ENCODE data around the gene ELL3. TPM values are rescaled to one million over a fixed set of nuclear protein-coding genes. Genes with fewer than 3 reads are reported as not detected.
"Not testable (repeated sequence)": the region's sequence is repeated elsewhere in the genome, so short reads cannot be mapped to it uniquely, and the experiment has no call there.

ELL3 gene, protein sequence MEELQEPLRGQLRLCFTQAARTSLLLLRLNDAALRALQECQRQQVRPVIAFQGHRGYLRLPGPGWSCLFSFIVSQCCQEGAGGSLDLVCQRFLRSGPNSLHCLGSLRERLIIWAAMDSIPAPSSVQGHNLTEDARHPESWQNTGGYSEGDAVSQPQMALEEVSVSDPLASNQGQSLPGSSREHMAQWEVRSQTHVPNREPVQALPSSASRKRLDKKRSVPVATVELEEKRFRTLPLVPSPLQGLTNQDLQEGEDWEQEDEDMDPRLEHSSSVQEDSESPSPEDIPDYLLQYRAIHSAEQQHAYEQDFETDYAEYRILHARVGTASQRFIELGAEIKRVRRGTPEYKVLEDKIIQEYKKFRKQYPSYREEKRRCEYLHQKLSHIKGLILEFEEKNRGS
- 3.9 and 4.0 TPM in 2 replicates for total RNA-seq (2014; rRNA removed; shearing (Covaris generic))
- polyA plus RNA-seq (2014; cell fraction: nucleus; rRNA removed), result 12.0 and 20.6 TPM in 2 replicates

DNA sequence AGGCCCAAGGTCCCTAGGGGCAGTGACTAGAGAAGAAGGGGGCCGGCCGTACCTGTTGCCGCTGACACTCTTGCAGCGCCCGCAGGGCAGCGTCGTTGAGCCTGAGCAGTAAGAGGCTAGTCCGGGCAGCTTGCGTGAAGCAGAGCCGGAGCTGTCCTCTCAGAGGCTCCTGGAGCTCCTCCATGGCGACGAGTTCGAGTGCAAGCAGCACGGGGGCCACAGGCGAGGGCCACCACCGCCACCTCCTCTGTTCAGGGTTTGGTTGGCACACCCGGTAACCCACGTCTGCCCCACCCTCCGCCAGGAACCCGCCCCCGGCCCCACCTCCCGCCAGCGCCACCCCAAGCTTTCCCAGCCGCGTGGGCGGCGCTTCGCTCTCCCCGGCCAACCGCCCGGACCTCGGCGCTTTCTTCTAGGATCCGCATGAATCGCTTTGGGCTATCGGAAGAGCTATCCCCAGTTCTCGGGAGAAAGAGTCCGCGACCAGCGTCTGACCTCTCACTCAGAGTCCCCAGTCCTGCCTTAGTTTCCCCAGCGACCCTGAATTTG lies at the start of gene ELL3:
Gene ELL3, minus strand, starts transcription at position 249 of the 549 bp plus-strand sequence. Its CDS starts 65 bp downstream, at position 184.
- DNase-seq (ENCODE audit: extremely low read depth, low read depth), result peak; percentile 73

DNA sequence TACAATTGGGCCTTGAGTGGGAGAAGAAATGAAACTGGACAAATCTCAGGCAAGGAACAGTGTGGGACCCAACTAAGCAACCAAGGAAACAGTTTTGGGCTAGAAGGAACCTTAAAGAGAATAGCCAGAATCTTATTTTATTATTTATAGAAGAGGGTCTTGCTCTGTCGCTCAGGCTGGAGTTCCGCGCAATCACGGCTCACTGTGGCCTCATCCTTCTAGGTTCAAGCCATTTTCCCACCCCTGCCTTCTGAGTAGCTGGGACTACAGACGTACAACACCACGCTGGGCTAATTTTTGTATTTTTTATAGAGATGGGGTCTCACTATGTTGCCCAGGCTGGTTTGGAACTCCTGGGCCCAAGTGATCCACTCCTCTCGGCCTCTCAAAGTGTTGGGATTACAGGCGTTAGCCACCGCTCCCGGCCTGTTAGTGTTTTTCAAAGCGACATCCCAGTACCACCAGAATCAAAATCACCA lies 49.3 kb upstream of the ELL3 start:
- no peak for DNase-seq (ENCODE audit: extremely low read depth, low read depth)

DNA sequence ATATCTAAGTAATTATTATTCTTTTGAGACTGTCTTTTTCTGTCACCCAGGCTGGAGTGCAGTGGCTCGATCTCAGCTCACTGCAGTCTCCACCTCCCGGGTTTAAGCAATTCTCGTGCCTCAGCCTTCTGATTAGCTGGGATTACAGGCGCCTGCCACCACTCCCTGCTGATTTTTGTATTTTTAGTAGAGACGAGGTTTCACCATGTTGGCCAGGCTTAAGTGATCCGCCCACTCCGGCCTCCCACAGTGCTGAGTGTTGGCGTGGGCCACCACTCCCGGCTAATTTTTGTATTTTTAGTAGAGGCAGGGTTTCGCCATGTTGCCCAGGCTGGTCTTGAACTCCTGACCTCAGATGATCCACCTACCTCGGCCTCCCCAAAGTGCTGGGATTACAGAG lies 48.5 kb upstream of the ELL3 start:
- DNase-seq (ENCODE audit: extremely low read depth, low read depth), result not testable (repeated sequence)

DNA sequence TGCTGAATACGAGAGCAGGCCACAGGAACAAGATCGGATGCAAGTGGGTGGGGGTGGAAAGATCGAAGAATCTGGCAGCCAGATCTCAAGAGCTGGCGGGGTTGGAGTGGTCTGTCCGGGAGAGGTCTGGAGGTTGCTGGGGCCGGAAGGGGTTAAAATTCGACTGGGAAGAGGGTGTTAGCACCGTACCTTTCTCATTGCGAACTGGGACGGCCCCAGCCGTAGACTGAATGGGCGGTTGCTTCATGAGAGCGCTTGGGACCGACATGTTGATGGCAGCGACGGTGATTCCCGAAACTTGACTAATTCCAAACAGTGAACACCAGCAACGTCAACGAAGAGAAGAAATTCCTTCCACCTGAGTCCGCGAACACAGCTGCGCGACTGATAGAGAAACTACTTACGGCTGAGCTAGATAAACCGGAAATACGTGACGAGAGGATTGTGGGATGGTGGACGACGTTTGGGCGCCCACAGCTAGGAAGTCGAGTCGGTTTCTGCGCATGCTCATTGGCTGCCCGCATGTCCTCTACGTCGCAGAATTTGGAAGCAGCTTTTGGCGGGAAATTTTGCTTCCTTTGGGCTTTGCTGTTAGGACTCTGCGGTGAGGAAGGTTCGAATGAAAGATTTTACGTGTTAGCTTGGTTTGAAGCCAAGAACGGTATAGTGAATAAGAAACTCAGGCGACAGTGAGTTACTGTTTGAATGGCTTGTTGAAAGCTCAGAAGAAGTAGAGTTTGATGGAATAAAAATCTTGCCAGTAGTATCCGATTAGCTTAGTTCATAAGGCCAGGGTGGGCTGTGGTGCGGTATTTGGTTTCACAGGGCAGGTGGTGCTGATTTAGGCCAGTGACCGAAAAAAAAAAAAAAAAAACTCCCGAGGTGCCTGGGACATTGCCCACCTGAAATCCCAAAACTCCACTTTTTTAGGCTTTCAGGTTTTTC lies 47.8 kb upstream of the ELL3 start, which contains the start of gene MFAP1:
Gene MFAP1, minus strand, starts transcription at position 389 of the 945 bp plus-strand sequence. Its CDS starts 121 bp downstream, at position 268.
- peak; percentile 95 for DNase-seq (ENCODE audit: extremely low read depth, low read depth)

DNA sequence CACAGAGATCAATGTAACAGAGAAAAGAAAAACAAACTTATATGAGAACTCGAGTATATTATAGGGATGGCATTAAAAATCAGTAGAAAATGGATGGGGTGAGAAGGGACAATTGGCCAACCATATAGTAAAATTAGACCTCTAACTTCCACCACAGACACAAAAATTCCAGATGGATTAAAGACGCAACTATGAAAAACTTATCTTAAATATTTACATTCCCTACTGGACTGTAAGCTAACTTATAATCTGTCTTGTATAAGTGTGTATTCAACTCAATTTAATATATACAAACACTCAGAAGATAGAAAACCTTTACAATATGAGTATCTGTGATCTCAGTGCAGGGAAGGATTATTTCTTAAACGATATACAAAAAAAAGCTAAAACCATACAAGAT lies 44.7 kb upstream of the ELL3 start:
- DNase-seq (ENCODE audit: extremely low read depth, low read depth), result no peak

DNA sequence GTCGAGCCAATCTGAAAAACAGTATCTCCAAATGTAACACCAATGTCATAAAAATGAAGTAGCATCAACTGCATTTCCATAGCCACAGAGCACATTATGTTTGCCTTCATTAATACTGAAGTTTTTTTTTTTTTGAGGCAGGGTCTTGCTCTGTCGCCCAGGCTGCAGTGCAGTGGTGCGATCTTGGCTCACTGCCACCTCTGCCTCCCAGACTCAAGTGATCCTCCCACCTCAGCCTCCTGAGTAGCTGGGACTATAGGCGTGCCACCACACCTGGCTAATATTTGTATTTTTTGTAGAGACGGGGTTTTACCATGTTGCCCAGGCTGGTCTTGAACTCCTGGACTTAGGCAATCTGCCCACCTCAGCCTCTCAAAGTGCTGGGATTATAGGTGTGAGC lies 38.3 kb upstream of the ELL3 start:
- DNase-seq (ENCODE audit: extremely low read depth, low read depth), result not testable (repeated sequence)

DNA sequence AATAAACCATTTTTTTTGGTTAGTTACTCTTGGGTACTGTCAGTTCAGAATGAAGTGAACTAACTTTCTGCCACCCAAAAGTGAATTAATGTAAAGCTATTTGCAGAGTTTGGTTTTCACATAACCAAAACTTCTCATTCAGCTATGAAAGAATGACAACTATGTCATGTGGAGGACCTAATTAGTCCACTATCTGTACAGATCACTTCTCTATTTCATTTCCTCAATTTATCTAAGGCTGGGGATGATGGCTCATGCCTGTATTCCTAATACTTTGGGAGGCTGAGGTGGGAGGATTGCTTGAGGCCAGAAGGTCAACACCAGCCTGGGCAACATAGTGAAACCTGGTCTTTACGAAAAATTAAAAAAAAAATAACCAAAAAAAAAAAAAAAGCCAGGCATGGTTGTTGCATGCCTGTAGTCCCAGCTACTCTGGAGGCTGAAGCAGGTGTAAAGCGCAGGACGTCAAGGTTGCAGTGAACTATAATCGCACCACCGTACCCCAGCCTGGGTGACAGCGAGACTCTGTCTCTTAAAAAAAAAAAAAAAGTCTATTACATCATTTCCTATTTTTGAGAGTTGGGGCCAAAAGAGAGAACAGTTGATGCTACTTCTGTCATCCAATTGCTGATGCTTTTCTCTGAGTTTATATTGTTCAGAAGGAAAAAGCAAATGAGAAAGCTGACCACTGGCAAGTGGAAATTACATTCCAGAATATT lies 32.4 kb upstream of the ELL3 start:
- no peak for DNase-seq (ENCODE audit: extremely low read depth, low read depth)

DNA sequence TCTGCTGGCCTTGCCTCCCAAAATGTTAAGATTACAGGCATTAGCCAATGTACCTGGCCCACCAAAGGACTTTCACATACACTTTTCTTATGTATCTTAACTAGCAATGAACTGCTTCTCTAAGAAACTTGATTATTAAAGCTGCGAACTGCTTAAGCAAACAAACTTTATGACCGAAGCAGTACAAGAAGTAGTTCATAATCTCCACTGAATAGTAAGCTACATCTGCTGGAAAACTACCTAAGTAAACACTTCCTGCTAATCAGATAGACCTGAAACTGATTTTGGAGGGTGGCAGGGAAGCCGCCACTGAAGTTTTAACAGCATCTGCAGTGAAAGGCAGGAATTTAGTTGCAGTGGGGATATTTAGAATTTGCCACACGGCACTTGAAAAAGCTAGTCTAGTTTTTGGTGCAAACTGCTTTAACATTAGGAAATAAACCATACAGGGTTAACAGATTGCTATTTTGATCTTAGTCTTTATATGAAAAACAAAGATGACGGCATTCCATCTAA lies 31.7 kb upstream of the ELL3 start:
- DNase-seq (ENCODE audit: extremely low read depth, low read depth), result no peak

DNA sequence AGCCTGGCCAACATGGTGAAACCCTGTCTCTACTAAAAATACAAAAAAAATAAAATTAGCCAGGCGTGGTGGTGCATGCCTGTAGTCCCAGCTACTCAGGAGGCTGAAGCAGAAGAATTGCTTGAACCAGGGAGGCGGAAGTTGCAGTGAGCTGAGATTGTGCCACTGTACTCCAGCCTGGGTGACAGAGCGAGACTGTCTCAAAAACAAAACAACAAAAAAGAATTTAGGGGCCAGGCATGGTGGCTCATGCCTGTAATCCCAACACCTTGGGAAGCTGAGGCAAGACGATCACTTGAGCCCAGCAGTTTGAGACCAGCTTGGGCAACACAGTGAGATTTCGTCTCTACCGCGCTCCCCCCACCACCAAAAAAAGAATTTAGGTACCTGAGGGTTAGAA lies 25.9 kb upstream of the ELL3 start:
- not testable (repeated sequence) for DNase-seq (ENCODE audit: extremely low read depth, low read depth)

DNA sequence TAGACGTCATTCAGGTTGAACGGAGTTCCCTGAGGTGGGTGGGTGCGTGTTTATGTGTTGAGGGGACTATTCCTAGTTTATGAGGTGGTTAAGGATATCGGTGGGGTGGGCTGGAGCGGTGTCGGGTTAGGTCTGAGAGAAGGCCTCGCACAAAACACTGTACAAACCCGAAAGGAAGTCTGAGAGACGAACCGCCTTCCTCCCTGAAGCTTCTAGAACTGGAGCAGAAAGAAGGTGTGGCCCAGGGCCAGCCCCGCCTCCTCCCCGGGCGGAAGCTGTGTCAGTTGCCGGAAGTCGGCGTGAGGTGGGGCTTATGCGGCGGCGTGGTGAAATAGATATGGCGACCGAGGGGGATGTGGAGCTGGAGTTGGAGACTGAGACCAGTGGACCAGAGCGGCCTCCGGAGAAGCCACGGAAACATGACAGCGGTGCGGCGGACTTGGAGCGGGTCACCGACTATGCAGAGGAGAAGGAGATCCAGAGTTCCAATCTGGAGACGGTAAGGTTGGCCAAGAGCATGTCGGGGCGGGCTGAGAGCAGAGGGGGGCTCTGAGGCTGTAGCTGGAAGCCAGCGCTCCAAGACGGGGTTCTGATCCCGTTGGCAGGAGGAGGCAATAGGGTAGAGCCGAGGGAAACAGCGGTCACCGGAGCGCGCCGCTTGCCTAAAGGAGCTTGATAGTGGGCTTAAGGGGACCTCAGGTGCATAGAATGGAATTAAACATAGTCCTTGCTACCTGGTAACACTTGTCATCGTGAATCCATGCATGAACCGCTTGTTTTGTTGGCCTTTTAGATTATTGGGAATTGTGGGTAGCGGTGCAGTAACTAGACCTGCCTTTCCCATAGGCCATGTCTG lies 23.7 kb upstream of the ELL3 start, which contains the start of gene HYPK:
Gene HYPK, plus strand, starts transcription at position 314 of the 856 bp plus-strand sequence. Its CDS starts 24 bp downstream, at position 338.
- DNase-seq (ENCODE audit: extremely low read depth, low read depth), result peak; percentile 79

DNA sequence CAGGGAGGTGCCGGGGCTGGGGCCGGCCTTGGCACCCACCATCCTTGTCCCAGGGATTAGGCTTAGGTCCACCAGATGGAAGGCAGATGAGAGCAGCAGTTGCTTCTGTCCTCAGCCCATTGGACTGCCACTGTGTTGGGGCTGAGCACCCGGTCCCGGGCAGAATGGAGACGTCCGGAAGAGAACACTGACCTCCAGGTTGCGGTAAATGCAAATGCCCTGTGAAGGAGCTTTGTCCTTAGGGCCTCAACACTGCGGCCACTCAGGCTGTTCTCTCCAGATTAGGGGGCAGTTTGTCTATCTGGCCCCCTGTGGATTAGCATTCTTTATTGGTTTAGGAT lies 23.1 kb upstream of the ELL3 start, which contains the start of gene SERINC4:
Gene SERINC4, minus strand, starts transcription at position 276 of the 341 bp plus-strand sequence. Its CDS starts 234 bp downstream, at position 42.
- no peak for DNase-seq (ENCODE audit: extremely low read depth, low read depth)

DNA sequence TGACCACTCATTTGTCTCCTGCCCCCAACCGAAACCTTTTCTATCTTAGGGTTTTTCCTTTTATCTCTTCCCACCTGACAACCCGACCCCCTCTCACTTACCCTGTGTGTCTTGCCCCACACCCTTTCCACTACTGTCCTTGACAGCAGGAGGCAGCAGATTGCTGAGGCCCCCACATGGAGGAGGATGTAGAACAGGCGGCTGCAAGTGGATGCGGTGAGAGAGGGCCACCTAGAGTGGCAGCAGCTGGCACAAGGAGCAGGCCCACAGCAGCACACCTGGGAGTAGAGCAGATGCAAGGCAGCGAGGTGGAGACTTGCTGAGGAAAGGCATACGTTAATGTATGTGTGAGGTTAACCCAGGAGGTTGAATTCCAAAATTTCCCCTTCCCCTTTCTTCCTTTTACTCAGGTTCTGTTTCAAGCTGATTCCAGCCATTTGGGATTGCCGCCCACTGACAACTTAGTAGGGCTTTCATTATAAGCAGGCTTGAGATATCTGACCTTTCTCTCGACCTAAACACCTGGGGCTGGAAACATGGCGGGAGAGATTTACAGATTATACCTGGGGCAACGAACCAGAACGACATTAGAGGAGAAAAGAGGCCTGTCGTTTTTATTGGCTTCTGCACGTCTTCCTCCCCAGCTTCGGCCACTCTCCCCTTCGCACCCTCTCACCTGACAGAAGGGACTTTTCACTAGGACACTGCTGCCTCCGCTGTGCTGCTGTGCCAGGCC lies 22.6 kb upstream of the ELL3 start:
- no peak for DNase-seq (ENCODE audit: extremely low read depth, low read depth)

DNA sequence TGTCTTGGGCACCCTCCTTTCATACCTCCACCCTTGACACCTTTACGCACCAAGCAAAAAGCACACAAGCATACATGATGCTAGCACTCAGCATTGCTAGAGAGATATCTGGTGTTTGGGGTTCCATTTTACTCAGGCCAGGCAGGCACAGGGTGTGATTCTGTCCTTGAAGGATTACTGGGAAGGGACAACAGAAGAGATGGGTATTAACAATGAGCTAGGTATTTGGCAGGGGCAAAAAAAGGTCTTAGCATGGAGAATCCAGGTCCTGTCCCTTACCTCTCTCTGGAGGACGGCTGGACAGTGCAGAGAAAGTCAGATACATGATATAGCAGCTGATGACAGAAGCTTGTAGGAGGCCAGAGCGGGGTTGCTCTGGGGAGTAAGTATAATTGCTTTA lies 19.8 kb upstream of the ELL3 start:
- DNase-seq (ENCODE audit: extremely low read depth, low read depth), result no peak

DNA sequence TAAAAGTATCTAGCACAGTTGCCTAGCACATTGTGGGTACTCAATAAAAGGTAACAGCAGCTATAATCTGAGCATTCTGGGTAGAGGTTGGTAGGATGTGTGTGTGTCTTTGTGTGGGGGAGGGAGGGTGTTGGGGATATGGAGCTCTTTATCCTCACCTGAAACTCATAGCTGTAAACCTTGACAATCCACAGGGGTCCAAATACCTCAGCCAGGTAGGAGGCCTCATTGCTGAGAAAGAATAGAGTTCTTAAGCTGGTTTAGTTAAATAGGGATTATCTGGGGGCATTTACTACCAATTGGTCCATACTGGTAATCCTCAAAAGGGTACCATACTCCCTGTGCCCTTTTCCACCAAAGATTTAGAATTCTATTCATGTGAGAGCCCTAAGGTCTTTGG lies 19.2 kb upstream of the ELL3 start:
- no peak for DNase-seq (ENCODE audit: extremely low read depth, low read depth)

DNA sequence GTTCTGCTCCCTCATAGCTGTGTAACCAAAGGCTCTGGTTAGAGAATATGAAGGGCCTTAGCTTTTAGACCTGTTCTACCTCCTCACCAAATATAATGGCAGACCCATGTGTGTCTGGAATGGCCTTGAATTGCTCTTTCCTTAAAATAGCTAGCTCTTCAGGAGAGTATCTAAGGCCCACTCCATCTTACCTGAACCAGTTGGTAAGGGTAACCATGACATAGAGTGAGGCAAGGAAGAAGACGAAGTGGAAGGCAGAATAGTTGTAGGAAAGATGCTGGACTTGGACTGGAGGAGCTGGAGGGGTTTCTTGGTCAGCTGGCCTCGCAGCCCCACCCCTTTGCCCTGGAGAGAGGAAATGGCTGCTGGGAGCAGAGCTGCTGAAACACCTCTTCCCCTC lies 18.4 kb upstream of the ELL3 start:
- no peak for DNase-seq (ENCODE audit: extremely low read depth, low read depth)

DNA sequence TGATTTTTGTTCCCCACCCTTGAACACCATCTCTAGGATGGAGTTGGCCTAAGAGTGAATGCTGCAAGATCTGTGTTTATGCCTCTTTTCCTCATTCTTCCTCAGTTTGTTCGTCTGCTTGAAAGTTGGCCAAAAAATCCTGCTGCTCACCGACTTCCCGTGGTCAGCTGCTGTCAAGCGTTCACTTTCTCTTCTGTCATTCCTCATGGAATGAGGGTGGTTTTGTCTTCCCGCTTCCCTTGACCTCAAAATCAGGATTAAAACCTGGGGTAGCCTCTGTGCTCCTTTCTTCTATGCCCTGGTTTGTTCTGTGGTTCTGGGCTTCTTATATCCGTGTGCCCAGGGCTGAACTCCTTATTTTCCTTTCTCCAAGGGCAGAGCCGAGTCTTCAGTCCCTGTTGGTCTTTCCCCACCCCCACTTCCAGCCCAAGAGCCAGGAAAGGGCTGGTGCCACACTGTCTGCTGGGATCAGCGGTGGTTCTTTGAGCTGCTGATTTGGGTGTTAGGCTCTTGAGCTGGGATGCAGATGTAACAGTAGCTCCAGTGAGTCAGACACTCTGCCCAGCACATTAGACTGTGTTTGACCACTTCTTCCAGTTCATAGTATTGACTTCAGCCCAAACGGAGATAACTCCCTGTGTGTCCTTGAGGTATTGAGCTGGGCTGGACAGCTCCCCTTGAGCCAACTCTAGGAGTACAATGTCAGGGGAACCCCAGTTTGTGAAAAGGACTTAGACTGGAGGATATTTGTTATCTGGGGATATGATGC lies 17.7 kb upstream of the ELL3 start:
- no peak for DNase-seq (ENCODE audit: extremely low read depth, low read depth)

DNA sequence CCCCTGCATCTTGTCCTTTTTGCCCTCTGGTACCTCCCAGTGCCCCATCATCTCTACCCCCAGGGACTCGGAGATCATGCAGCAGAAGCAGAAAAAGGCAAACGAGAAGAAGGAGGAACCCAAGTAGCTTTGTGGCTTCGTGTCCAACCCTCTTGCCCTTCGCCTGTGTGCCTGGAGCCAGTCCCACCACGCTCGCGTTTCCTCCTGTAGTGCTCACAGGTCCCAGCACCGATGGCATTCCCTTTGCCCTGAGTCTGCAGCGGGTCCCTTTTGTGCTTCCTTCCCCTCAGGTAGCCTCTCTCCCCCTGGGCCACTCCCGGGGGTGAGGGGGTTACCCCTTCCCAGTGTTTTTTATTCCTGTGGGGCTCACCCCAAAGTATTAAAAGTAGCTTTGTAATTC lies 16.9 kb upstream of the ELL3 start:
- DNase-seq (ENCODE audit: extremely low read depth, low read depth), result no peak

Measured in NCI-H460 (cell line).